DMS53 (cell line): ENCODE results near the gene GRID2IP.
A peak's percentile ranks its signal among the peaks of the same experiment; 100 is the strongest.

Experiments used
- DNase-seq: peaks from one replicate; lab custom pipeline; 2025; lab: John Stamatoyannopoulos, UW

GRID2IP gene

DNA sequence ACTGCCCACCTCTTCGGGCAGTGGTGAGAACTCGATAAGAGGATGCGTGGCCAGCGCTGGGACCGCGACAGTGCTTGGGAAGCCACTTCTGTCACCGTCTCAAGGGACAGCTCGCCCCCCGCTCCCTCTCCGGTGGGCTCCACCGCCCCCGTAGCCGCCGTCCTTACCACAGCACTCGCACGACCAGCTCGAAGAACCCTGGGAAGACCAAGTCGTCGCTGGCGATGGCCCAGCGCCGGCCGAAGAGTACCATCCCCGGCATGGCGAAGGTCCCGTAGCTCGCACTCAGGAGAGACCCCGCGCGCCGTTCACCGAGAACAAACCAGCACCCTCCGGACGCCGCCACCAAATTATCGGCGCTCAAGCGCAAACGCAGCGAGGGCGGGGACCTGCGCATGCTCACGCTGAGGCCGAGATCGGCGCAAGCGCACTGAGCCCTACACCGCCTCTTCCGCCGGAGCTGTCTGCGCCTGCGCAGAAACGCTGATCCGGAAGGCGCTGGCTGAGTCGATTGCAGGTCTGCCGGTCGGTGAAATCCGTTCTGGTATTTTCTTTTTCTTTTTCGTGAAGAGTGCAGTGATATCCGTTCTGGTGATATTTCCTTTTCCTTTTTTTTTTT is 103.6 kb downstream of the GRID2IP start, which contains the start of gene DAGLB:
Gene DAGLB, minus strand, starts transcription at position 374 of the 619 bp plus-strand sequence. Its CDS starts 112 bp downstream, at position 262.
- DNase-seq = peak; percentile 97
